Measurements from ENCODE around the gene TAAR8.

DNA sequence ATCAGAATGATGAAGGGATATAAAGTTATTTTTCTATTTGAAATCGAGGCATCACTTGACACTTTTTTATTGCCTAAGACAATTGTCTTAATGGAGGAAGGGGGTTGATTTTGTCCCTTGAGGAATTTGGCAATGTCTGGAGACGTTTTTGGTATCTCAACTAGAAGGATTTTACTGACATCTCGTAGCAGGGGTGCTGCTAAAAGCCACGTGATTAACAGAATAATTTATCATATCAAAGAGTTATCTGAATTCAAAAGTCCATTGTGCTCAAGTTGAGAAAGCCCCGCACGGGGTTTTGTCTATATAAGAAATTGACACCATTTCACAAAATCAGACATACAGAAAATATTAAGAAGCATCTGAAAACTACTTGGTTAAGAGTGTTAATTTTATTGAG is 16.1 kb downstream of the TAAR8 start:
- TF ChIP-seq CTCF (IDR thresholded peaks at IDR 0.05; ENCODE audit: low read length): no peak
- TF ChIP-seq EZH2 (IDR thresholded peaks at IDR 0.05; ENCODE audit: borderline replicate concordance, low read length): no peak
